Measurements from ENCODE around the gene CLCNKA. TPM values are rescaled to one million over a fixed set of nuclear protein-coding genes. Genes with fewer than 3 reads are reported as not detected.
A peak's percentile ranks its signal among the peaks of the same experiment; 100 is the strongest.

Gene CLCNKA
- total RNA-seq, 1 experiment from 2014 or later = 0.10 TPM

GRCh38 chr1:16070640-16071355, 49.0 kb downstream of the CLCNKA start:
- Histone ChIP-seq H3K36me3 (ENCODE audit: control insufficient read depth in 1 of 2, insufficient read depth in 2 of 2, low read length in 2 of 2) (no peaks in the 10 kb centered on the region), H3K9me2 (ENCODE audit: insufficient read depth) (no peaks in the 10 kb centered on the region), H3K9me3 (ENCODE audit: control insufficient read depth in 1 of 2, insufficient read depth in 1 of 2, low read depth in 1 of 2, low read length in 2 of 2) (no peaks in the 10 kb centered on the region), H3K27ac (ENCODE audit: low read depth, low read length) (no peak overlapping the region), H2AFZ (ENCODE audit: low read depth, low read length, poor library complexity, severe bottlenecking) (no peak overlapping the region), H3K4me1 (ENCODE audit: control insufficient read depth in 1 of 2, insufficient read depth in 2 of 2, low read length in 2 of 2) (peaks cover 13 to 43% of the 10 kb centered on the region in 2 experiments), H4K20me1 (ENCODE audit: insufficient read depth) (no peaks in the 10 kb centered on the region), H3K9ac (ENCODE audit: low read length) (no peak overlapping the region), H3K4me2 (ENCODE audit: low read length) (no peak overlapping the region), H3K79me2 (ENCODE audit: insufficient read depth, low read length) (no peaks in the 10 kb centered on the region), H3K27me3 (ENCODE audit: insufficient read depth, low read length) (no peaks in the 10 kb centered on the region), H3K4me3 (replicated peaks in 1 of 2; ENCODE audit: low read depth in 1 of 2, low read length in 2 of 2) (no peak overlapping the region)
- no peak for TF ChIP-seq JUND (IDR thresholded peaks at IDR 0.05)
- ATAC-seq (no peak), DNase-seq (ENCODE audit: low read depth, low spot score) (no peak)
- ChIA-PET CTCF (interaction anchor here (1.6 kb wide), 1 partner anchor 11 kb away, joined by 5 read pairs; no protein-coding TSS in a partner anchor), POLR2A (no interaction called here), RAD21 (ENCODE audit: low non-redundant PET in 1 of 2, low total read pairs in 2 of 2, uncharacterized antibody in 2 of 2, unreplicated experiment in 2 of 2) (no interaction called here)
- intact Hi-C loops (cut with micrococcal nuclease) = no loop called here
- no TSS peak for BruUV-seq (replicated peaks)

- Histone ChIP-seq H3K9me3 (ENCODE audit: control insufficient read depth in 1 of 2, insufficient read depth in 1 of 2, low read depth in 1 of 2, low read length in 2 of 2) (no peaks in the 10 kb centered on the region), H3K79me2 (ENCODE audit: insufficient read depth, low read length) (no peaks in the 10 kb centered on the region), H3K27me3 (ENCODE audit: insufficient read depth, low read length) (no peaks in the 10 kb centered on the region), H3K9me2 (ENCODE audit: insufficient read depth) (no peaks in the 10 kb centered on the region), H2AFZ (ENCODE audit: low read depth, low read length, poor library complexity, severe bottlenecking) (no peak overlapping the region), H3K4me2 (ENCODE audit: low read length) (no peak overlapping the region), H4K20me1 (ENCODE audit: insufficient read depth) (no peaks in the 10 kb centered on the region), H3K4me3 (replicated peaks in 1 of 2; ENCODE audit: low read depth in 1 of 2, low read length in 2 of 2) (no peak overlapping the region), H3K4me1 (ENCODE audit: control insufficient read depth in 1 of 2, insufficient read depth in 2 of 2, low read length in 2 of 2) (peaks cover 21 to 51% of the 10 kb centered on the region in 2 experiments), H3K9ac (ENCODE audit: low read length) (no peak overlapping the region), H3K27ac (ENCODE audit: low read depth, low read length) (no peak overlapping the region; the same call in 1 of the 2 replicates), H3K36me3 (ENCODE audit: control insufficient read depth in 1 of 2, insufficient read depth in 2 of 2, low read length in 2 of 2) (no peaks in the 10 kb centered on the region)
- ChIA-PET POLR2A (no interaction called here), CTCF (interaction anchor here (1.7 kb wide), 1 partner anchor 117 kb away, joined by 9 read pairs; no protein-coding TSS in a partner anchor), RAD21 (ENCODE audit: low non-redundant PET in 1 of 2, low total read pairs in 2 of 2, uncharacterized antibody in 2 of 2, unreplicated experiment in 2 of 2) (no interaction called here)
- BruUV-seq (replicated peaks) = TSS peak; percentile 26
- intact Hi-C loops (cut with micrococcal nuclease) = loop anchor here (2.0 kb wide), 1 partner anchor 63 kb away; no protein-coding TSS in a partner anchor
- ATAC-seq = no peak
- DNase-seq (ENCODE audit: low read depth, low spot score) = no peak
- TF ChIP-seq RAD21 (IDR thresholded peaks at IDR 0.05; ENCODE audit: low read depth) = no peak
- no peak for TF ChIP-seq TCF7L2 (IDR thresholded peaks at IDR 0.05; ENCODE audit: borderline replicate concordance, extremely low read depth, insufficient read depth, insufficient read length)
- no peak for TF ChIP-seq POLR2AphosphoS5 (IDR thresholded peaks at IDR 0.05; ENCODE audit: low read depth, low read length)
- no peak for TF ChIP-seq SIN3A (IDR thresholded peaks at IDR 0.05; ENCODE audit: low read depth)
- TF ChIP-seq FOSL1 (IDR thresholded peaks at IDR 0.05; ENCODE audit: low read depth) = no peak
- TF ChIP-seq ELF1 (IDR thresholded peaks at IDR 0.05; ENCODE audit: borderline replicate concordance, low read depth) = no peak
- no peak for TF ChIP-seq JUND (IDR thresholded peaks at IDR 0.05)
- no peak for TF ChIP-seq ZNF274 (IDR thresholded peaks at IDR 0.05; ENCODE audit: low read depth, low read length)
- TF ChIP-seq SP1 (IDR thresholded peaks at IDR 0.05; ENCODE audit: low read depth) = no peak
- TF ChIP-seq CEBPB (IDR thresholded peaks at IDR 0.05; ENCODE audit: low read depth) = no peak
- no peak for TF ChIP-seq REST (IDR thresholded peaks at IDR 0.05; ENCODE audit: low read depth)
These were observed 49.8 kb downstream of the CLCNKA start for GRCh38 chr1:16071614-16072013.
